Stimulated activated CD4-positive, alpha-beta T cell treated with anti-CD3 and anti-CD28 coated beads, Interleukin-12 subunit alpha, Interleukin-12 subunit beta, amount 100 ng/mL, for 24 hours (primary cell): Measurements from ENCODE around the gene BBS12.

Experiments
- DNase-seq, 2 experiments: peaks; one replicate each; pipeline ENCODE4 v3.0.0-alpha.2; 2020; ENCODE audit warnings: low read depth in 2 of 2

The BBS12 gene

DNA sequence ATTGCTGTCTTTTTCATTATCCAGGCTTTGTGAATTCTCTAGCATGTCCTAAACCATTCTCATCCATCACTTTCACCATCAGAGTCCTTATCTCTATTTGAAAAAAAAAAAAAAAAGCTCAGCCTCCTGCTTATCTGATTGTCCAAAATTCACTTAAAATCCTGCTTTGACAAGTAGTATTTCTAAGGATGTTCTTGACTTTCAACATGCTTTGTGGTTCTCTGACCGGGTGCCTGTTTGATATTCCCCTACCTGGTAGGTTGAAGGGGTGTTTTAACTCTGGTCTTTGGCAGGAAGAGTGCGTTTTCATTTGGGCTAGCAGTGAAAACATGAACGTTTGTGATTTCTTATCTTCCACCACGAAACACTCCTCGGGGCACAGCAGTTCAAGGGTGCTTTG, 17.3 kb upstream of the BBS12 start:
- DNase-seq: no peak

- DNase-seq: peak; percentile 54 to 81
Observed at GRCh38 chr4:122716825-122717448, 15.6 kb upstream of the BBS12 start.

GRCh38 chr4:122718281-122718680, 14.2 kb upstream of the BBS12 start:
- DNase-seq: no peak

DNA sequence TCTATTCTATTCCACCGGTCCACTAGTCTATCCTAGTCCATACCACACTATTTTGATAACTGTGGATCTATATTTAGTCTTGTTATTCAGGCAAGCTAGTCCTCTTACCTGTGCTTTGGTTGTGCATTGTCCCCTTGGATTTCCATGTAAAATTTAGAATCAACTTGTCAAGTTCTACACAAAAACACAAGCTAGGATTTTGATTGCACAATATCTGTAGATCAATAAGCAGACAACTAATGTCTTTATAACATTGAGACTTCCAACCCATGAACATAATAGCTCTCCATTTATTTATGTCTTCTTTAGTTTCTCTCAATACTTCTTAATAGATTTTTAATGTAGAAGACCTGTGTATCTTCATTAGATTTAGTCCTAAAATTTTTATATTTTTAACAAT, 10.2 kb upstream of the BBS12 start:
- DNase-seq: no peak

GRCh38 chr4:122728856-122729255, 3.6 kb upstream of the BBS12 start:
- DNase-seq: no peak

- DNase-seq: no peak
Observed at GRCh38 chr4:122731676-122732075, 828 bp upstream of the BBS12 start.

- DNase-seq: no peak
Observed at GRCh38 chr4:122733787-122734120, 1.2 kb downstream of the BBS12 start.

GRCh38 chr4:122739174-122739573, 6.7 kb downstream of the BBS12 start:
- no peak for DNase-seq

GRCh38 chr4:122742933-122743829, 10.7 kb downstream of the BBS12 start:
- DNase-seq: no peak

GRCh38 chr4:122744229-122744628, 11.7 kb downstream of the BBS12 start:
- DNase-seq: no peak

DNA sequence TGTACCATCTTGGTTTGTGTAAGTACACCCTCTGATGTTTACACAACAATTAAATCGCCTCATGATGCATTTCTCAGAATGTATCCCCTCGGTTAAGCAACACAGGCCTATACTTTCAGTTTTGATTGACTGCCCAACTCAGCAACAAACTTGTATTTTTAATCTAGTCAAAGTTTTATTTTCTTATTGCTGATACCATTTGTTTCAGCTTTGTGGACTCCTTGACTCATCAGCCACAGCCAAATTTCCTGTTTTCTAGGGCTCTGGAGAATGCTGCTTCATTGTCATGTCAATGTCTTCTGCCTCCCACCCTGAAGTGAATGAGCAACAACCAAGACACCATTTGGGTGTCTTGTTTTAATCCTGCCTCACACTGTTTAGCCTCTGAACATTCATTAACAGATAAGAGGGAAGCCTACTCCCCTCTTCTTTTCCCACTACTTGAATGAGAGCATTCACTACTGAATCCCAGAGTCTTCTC, 14.0 kb downstream of the BBS12 start:
- no peak for DNase-seq

DNA sequence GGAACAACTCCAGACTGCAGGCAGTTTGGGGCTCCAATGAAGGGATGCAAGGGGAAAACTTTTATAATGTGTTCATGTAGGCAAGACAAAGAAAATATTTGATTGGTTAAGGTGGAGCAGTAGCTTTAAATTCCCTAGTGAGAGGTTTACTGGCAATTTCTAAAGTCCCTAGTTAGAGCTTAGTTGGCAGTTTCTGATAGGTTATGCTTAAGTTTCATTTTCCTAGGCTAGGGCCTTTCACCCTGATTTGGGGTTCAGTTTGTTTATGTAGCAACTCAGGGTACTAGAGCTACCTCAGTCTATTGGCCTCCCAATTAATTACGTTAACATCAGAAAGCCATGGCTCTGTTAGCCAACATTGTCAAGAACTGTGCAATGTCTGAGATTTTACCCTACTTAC, 14.6 kb downstream of the BBS12 start:
- no peak for DNase-seq

- DNase-seq: no peak
Observed at GRCh38 chr4:122747883-122748282, 15.4 kb downstream of the BBS12 start.

DNA sequence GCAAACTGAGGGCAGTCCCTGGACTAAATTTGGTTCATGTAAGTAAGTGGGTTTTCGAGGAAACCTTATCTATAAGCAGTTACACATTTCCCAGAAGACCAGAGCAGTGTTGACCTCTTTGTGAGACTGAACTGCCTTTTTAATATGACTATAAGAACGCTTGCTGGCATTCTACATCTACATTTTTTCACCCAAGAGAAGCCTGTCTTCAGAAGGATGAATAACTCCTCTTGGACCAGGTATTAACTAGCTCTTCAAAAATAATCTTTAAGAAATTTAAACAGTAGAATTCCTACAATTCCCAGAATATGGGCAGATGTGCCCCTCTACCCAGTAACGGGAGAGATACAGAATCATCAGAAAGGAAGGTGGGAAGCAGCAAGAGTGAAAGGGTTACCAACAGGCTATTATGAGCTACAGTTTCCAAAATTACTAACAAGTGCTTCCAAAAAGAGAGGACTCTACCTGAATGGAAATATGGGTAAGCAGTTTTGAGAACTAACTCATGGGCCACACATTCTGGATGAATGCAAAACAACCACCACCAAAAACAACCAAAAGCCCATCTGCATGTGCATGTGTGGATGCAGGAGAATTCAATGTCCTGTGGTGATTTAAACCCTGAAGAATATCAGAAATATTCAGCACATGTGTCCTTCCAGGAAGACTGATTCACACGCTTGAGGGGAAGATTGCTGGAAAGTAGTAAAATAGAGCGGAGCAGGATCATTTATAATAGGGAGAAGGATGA, 17.4 kb downstream of the BBS12 start:
- no peak for DNase-seq

DNA sequence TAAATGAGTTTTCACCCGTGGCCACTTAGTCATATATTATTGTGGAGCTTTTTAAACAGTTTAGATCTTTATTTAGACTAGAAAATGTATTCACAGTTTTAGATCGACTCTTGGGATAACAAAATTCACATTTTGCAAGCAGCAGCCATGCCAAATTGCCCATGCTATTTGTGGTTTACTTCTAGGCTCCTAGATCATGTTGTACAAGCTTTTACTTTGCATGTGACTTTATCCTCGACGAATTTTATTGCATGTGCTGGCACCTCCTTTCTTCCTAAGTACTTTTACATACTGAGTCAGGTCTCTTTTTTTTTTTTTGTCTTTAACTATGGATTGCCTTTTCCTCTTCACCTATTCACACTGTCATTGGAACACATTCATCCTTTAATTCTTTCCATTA, 23.2 kb downstream of the BBS12 start:
- no peak for DNase-seq

GRCh38 chr4:122758033-122758432, 25.5 kb downstream of the BBS12 start:
- no peak for DNase-seq

DNA sequence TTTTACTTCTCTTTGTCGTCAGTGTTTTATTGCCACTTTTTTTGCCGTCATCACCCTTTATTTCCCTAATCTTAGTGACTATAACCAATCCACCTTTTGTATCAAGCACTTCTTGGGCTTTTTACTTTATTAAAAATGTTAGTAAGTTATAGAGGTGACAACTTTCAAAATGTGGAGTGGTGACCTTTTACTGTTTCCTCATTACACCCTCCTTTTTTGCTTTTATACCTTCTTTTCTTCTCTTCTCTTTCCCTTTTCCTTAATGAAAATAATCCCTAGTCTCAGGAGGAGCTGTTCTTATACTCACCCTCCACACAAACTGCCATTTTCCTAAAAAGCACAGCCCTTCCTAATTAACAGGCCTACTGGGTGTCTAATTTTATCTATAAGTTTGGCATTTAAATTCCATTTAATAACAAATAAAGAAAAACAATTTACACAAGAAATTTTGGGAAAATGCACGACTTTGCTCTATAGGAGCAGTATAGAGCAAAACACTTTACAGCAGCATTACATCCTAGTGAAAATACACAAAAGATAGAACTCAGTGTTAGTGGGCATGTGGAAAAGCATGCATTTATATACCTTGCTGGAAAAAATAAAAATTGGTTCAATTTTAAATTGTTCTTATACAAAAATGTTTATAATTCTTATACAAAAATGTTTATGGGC, 27.3 kb downstream of the BBS12 start:
- DNase-seq: no peak

DNA sequence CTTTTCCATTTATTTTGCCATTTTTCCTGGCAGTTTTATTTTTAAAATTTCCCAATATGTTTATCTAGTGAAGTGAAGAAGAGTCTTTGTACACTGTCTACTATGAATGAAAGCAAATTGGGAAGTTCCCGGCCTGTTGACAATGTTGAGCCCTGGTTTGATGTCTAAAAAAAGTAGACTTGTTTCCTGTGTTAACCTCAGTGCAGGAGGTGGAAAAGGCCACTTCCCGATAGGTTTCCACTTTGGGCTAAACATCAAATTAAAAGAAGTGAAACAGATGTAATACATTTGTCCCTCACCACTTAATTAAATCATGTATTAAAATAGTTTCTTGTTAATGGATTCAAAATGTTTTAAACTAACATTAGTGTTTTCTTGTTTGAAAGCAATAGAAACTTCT, 30.0 kb downstream of the BBS12 start:
- DNase-seq: no peak

- DNase-seq: no peak
Observed at GRCh38 chr4:122762966-122763716, 30.6 kb downstream of the BBS12 start.

DNA sequence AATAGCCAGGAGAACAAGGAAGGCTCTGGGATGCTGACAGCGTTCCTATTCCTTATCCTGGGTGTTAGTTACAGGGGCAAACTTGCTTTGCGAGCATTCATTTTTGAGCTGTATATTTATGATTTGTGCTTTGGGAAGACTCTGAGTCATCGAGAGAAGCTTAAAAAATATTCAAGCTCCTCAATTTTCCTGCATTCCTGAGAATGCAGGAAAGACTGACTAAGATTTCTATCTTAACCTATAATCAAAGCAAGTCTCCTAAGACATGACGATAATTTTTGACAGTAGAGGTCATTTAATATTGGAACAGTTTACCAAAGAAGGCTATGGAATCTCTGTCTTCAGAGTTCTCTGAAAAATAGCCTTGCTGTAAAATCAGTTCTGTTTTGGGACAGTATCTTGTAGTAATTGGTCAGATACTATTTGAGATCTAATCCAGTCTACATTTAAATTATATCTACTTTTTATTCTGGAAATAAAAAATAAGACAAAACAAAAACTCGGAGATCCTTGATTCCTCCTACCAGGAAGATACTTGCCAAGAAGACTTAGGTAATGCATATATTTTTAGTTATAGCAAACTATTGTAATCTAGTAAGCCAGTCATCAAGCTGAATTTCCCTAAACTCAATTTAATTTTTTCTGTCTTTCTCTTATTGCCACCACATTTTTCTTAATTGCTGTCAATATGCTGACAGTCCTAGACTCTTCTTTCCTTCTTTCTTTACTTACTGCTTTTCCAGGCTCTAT, 31.7 kb downstream of the BBS12 start:
- DNase-seq: no peak

DNA sequence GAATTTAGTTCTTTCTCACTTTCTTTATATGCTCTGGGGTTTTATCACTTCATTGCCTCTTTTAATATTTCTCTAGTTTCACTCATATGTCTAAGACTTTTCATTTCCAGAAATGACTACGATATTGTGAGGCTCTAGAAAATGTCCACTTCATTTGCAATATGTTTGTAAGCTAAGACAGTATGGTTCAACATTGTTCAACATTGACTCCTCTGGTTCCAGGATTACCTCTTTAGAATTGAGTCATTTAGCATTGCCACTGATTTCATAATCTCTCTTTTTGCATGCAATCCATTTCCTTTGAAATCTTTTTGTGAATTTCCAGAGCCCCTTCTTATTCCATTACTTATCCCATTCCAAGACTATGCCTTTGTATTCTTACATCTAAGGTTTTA, 32.3 kb downstream of the BBS12 start:
- no peak for DNase-seq
